Measurements from ENCODE around the gene SGMS1.
A peak's percentile ranks its signal among the peaks of the same experiment; 100 is the strongest.
"Not testable (repeated sequence)": the region's sequence is repeated elsewhere in the genome, so short reads cannot be mapped to it uniquely, and the experiment has no call there.

Gene SGMS1

GRCh38 chr10:50501478-50501877 is 122.3 kb downstream of the SGMS1 start:
- DNase-seq = peak; percentile 54

GRCh38 chr10:50498465-50498864 is 125.3 kb downstream of the SGMS1 start:
- DNase-seq = no peak

- DNase-seq = no peak
Measured at GRCh38 chr10:50497758-50498157, 126.0 kb downstream of the SGMS1 start.

- DNase-seq = no peak
Measured at GRCh38 chr10:50496228-50496627, 127.5 kb downstream of the SGMS1 start.

- DNase-seq = no peak
Measured at GRCh38 chr10:50490241-50490640, 133.5 kb downstream of the SGMS1 start.

GRCh38 chr10:50484550-50484949 is 139.2 kb downstream of the SGMS1 start:
- DNase-seq = not testable (repeated sequence)

GRCh38 chr10:50480054-50481007 is 143.4 kb downstream of the SGMS1 start:
- no peak for DNase-seq

GRCh38 chr10:50477287-50478203 is 146.2 kb downstream of the SGMS1 start:
- no peak for DNase-seq

- no peak for DNase-seq
Measured at GRCh38 chr10:50473756-50474155, 150.0 kb downstream of the SGMS1 start.

GRCh38 chr10:50472914-50473313 is 150.8 kb downstream of the SGMS1 start:
- DNase-seq = no peak

GRCh38 chr10:50471583-50471975 is 152.2 kb downstream of the SGMS1 start:
- no peak for DNase-seq

GRCh38 chr10:50470798-50471582 is 152.8 kb downstream of the SGMS1 start:
- no peak for DNase-seq

- DNase-seq = peak; percentile 20
Measured at GRCh38 chr10:50470345-50470744, 153.4 kb downstream of the SGMS1 start.

- DNase-seq = peak; percentile 48
Measured at GRCh38 chr10:50469778-50470193, 154.0 kb downstream of the SGMS1 start.

GRCh38 chr10:50469288-50469687 is 154.5 kb downstream of the SGMS1 start:
- DNase-seq = no peak

GRCh38 chr10:50467209-50467608 is 156.5 kb downstream of the SGMS1 start:
- DNase-seq = no peak

GRCh38 chr10:50464004-50464409 is 159.7 kb downstream of the SGMS1 start:
- no peak for DNase-seq

- DNase-seq = no peak
Measured at GRCh38 chr10:50461834-50462233, 161.9 kb downstream of the SGMS1 start.

GRCh38 chr10:50461123-50461522 is 162.6 kb downstream of the SGMS1 start:
- DNase-seq = no peak

- DNase-seq = no peak
Measured at GRCh38 chr10:50456719-50457118, 167.0 kb downstream of the SGMS1 start.

- no peak for DNase-seq
Measured at GRCh38 chr10:50453940-50454339, 169.8 kb downstream of the SGMS1 start.

GRCh38 chr10:50452603-50453002 is 171.2 kb downstream of the SGMS1 start:
- DNase-seq = no peak

- no peak for DNase-seq
Measured at GRCh38 chr10:50447691-50448090, 176.1 kb downstream of the SGMS1 start.
